ENCODE measurements around the gene DAAM2.

GRCh38 chr6:39910744-39911143 lies 118.6 kb downstream of the DAAM2 start:
- no peak for TF ChIP-seq POLR2A (IDR thresholded peaks at IDR 0.05; ENCODE audit: low read length)
- no peak for TF ChIP-seq GATA1 (IDR thresholded peaks at IDR 0.05; ENCODE audit: low read depth, low read length)
